ENCODE data around the gene MROH7.

MROH7 gene

GRCh38 chr1:54744696-54745095, 103.1 kb downstream of the MROH7 start:
- no peak for DNase-seq

GRCh38 chr1:54745274-54745673, 103.7 kb downstream of the MROH7 start:
- DNase-seq = no peak

GRCh38 chr1:54745864-54746263, 104.3 kb downstream of the MROH7 start:
- no peak for DNase-seq

- no peak for DNase-seq
Measured at GRCh38 chr1:54748094-54748835, 106.7 kb downstream of the MROH7 start.

- no peak for DNase-seq
Measured at GRCh38 chr1:54750596-54750995, 109.0 kb downstream of the MROH7 start.

GRCh38 chr1:54751426-54751825, 109.8 kb downstream of the MROH7 start:
- no peak for DNase-seq

GRCh38 chr1:54754045-54754444, 112.5 kb downstream of the MROH7 start:
- DNase-seq = no peak

- no peak for DNase-seq
Measured at GRCh38 chr1:54754486-54755285, 113.1 kb downstream of the MROH7 start.

- no peak for DNase-seq
Measured at GRCh38 chr1:54757833-54758232, 116.2 kb downstream of the MROH7 start.

- DNase-seq = no peak
Measured at GRCh38 chr1:54758678-54759348, 117.2 kb downstream of the MROH7 start.

Data from stimulated activated CD4-positive, alpha-beta T cell treated with anti-CD3 and anti-CD28 coated beads, Interleukin-4, amount 100 ng/mL, for 1 hour (primary cell).